Activated T-cell treated with anti-CD3 and anti-CD28 coated beads, Interleukin-2, amount 50 U/mL, for 48 hours (primary cell): ENCODE measurements around the gene NPM1.
"Not testable (repeated sequence)": the region's sequence is repeated elsewhere in the genome, so short reads cannot be mapped to it uniquely, and the experiment has no call there.

Experiments
- DNase-seq, 2 experiments: peaks; one replicate each; pipeline ENCODE4 v3.0.0-alpha.2; 2020

NPM1 gene, protein sequence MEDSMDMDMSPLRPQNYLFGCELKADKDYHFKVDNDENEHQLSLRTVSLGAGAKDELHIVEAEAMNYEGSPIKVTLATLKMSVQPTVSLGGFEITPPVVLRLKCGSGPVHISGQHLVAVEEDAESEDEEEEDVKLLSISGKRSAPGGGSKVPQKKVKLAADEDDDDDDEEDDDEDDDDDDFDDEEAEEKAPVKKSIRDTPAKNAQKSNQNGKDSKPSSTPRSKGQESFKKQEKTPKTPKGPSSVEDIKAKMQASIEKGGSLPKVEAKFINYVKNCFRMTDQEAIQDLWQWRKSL

GRCh38 chr5:171387345-171387969 lies at the start of gene NPM1:
Gene NPM1 (plus strand): TSS chr5:171387849. CDS start chr5:171387949, 100 bp downstream.
- DNase-seq = peak; percentile 97 to 98

GRCh38 chr5:171340042-171340441 lies 47.6 kb upstream of the NPM1 start:
- DNase-seq = no peak

- DNase-seq = no peak
These were observed 47.2 kb upstream of the NPM1 start for GRCh38 chr5:171340491-171340890.

- peak in 1 of 2 experiments; percentile 41 for DNase-seq
These were observed 45.1 kb upstream of the NPM1 start for GRCh38 chr5:171342362-171343111.

DNA sequence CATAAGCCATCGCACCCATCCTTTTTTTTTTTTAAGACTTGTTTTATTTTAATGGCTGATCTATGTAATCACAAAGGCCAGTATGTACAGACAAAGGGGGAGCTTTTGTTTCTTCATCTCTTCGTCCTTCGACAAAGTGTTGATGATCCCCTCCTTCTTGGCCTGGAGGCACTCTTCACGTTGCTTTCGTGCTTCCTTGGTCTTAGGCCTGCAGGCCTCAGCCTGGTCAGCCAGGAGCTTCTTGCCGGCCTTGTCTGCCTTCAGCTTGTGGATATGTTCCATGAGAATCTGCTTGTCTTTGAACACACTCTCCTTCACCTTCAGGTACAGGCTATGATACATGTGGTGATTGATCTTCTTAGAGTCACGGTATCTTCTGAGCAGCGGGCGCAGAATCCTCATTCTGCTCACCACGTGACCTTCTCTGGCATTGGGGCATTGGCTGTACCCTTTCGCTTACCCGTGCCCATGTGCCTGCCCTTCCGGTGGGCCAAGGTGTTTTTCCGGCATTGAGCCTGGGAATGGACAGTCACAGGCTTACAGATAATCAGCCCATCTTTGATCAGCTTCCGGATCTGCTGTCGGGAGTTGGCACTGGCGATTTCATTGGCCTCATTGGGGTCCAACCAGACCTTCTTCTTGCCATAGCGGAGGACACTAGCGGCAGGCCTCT lies 42.6 kb upstream of the NPM1 start:
- no peak for DNase-seq

DNA sequence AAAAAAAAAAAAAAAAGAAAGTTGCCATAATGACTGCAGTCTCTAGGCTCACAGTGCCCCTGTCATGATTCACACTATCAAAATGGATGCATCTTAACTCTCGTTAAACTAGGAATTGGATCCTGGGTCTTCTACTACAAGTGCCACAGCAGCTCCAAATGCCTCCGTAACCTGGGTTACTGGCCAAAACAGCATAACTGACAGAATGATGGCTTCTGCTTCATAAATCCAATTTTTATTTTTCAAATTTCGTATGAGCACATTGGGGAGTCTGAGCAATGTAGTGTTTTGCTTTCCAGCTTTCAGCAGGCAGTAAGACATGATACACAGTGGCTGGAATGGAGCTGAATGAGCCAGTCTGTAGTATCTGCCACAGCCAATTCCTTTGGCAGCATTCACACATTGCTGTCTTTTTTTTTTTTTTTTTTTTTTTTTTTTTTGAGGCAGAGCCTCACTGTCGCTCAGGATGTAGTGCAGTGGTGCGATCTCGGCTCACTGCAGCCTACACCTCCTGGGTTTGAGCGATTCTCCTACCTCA lies 36.0 kb upstream of the NPM1 start:
- DNase-seq = no peak

DNA sequence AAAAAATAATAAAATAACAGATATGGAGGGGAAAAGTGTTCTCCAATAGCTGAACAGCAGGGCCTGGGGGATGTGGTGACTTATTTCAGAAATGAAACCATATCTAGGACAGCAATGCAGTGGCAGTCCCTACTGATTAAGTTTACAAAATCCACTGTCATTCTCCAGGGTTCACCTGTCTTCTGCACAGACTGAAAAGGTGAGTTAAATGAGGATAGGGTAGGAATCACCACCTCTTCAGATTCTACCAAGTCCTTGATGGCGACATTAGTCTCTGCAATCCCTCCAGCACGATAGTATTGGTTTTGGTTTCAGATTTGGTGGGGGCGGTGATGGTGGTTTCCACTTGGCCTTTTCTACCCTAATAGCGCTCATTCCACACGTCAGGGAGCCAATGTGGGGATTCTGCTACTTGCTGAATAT lies 32.3 kb upstream of the NPM1 start:
- DNase-seq = peak; percentile 39 to 49

- DNase-seq = no peak
These were observed 29.8 kb upstream of the NPM1 start for GRCh38 chr5:171357843-171358242.

DNA sequence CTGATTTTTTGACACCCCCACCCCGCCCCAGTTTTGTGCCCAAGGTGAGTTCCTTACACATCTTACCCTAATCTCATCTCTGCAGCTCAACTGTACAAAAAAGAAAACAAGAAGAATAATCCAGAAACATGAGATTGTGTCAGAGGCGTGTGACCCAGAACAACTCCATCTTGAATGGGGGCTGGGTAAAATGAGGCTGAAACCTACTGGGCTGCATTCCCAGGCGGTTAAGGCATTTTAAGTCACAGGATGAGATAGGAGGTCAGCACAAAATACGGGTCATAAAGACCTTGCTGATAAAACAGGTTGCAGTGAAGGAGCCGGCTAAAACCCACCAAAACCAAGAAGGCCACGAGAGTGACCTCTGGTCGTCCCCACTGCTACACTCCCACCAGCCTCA lies 26.5 kb upstream of the NPM1 start:
- DNase-seq = not testable (repeated sequence)

DNA sequence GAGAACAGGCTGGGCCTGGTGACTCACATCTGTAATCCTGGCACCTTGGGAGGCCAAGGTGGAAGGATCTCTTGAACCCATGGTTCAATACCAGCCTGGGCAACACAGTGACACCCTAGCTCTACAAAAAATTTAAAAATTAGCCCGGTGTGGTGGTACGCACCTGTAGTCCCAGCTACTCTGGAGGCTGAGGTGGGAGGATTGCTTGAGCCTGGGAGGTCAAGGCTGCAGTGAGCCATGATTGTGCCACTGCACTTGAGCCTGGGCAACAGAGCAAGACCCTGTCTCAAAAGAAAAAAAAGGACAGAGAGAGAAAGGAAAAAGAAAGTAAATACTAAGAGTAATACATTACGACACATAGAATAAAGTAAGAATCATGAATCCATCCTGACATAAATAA lies 24.4 kb upstream of the NPM1 start:
- not testable (repeated sequence) for DNase-seq

DNA sequence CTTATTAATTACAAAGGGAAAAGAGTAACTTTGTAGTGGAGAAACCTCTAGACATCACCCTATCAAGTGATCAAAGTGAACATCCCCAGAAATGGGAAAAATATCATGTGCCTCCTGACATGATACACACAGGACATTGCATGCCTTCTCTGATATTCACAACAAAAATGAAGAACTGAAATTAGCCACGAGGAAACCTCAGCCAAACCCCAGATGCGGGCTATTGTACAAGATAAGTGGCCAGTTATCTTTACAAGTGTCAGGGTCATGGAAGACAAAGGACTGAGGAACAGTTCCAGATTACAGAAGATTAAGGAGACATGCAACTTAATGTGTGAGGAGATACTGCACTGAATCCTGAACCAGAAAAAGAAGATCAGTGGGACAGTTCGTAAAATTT lies 23.8 kb upstream of the NPM1 start:
- no peak for DNase-seq

GRCh38 chr5:171365351-171365750 lies 22.3 kb upstream of the NPM1 start:
- DNase-seq = no peak

- no peak for DNase-seq
These were observed 21.0 kb upstream of the NPM1 start for GRCh38 chr5:171366645-171367044.

DNA sequence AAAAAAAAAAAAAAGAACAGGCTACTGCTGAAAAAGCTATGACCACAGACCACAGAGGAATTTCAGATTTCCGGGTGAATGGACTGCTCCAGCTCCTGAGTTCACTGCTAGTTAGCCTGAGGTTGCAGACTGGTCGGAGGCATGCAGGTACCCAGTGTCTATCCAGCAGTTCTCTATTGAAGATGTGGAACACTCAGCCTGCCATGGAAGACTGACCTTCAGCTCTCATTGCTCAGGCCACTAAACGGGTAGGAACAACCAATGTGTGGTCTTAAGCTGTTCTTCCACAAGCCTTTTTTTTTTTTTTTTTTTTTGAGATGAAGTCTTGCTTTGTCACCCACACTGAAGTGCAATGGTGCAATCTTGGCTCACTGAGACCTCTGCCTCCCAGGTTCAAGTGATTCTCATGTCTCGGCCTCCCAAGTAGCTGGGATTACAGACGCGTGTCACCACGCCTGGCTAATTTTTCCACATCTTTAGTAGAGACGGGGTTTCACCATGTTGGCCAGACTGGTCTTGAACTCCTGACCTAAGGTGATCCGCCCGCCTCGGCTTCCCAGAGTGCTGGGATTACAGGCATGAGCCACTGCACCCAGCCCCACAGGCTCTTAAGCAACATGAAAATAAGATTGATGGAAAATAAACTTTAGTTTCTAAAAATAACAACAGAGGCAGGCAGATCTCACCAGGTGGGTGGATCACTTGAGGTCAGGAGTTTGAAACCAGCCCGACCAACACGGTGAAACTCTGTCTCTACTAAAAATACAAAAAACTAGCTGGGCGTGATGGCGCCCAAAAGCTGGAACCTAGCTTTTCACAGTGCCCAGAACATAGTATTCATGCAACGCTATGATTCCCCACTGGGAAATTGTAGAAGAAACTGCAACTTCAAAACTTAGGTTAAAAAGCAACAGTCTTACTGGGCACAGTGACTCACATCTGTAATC lies 20.0 kb upstream of the NPM1 start:
- no peak for DNase-seq

- no peak for DNase-seq
These were observed 18.6 kb upstream of the NPM1 start for GRCh38 chr5:171369056-171369455.

DNA sequence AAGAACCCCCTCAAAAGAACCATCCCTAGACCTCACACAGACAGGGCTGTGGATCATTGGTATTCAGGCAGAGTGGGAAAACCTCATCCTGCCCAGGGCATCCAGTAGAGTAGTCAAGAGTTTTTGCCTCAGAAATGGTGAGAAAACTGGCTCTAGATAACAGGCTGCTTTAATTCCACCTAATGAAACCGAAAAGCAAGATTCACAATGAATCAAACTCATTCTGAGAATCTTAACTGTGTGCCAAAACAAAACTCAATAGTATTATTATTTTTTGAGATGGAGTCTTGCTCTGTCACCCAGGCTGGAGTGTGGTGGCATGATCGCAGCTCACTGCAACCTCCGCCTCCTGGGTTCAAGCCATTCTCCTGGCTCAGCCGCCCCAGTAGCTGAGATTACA lies 17.8 kb upstream of the NPM1 start:
- no peak for DNase-seq

- DNase-seq = not testable (repeated sequence)
These were observed 16.8 kb upstream of the NPM1 start for GRCh38 chr5:171370881-171371280.

- no peak for DNase-seq
These were observed 16.3 kb upstream of the NPM1 start for GRCh38 chr5:171371326-171371725.

GRCh38 chr5:171379961-171380360 lies 7.7 kb upstream of the NPM1 start:
- no peak for DNase-seq

DNA sequence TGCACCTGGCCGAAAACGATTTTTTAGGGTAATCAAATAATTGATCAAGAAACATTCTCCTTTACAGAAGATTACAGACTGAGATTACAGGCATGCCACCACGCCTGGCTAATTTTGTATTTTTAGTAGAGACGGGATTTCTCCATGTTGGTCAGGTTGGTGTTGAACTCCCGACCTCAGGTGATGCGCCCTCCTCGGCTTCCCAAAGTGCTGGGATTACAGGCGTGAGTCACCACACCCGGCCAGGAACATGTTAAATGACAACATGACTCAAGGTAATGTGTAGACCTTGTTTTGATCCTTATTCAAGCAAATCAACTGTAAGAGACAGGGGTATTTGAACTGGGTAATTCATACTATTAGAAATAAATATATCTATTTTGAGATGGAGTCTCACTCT lies 3.2 kb upstream of the NPM1 start:
- DNase-seq = not testable (repeated sequence)

GRCh38 chr5:171384999-171385398 lies 2.6 kb upstream of the NPM1 start:
- DNase-seq = peak; percentile 39 to 46
